GM10248 (cell line): ENCODE measurements around the gene ZNF764.
A peak's percentile ranks its signal among the peaks of the same experiment; 100 is the strongest.

Experiments
- CTCF ChIA-PET: fragments of 300-600 bp; sonication (Branson Sonifier 250); formaldehyde crosslinking; extraction: SDS; loops from one replicate; lab custom pipeline; 2021; ENCODE audit warnings: antibody characterized with exemption; lab: Yijun Ruan, JAX
- POLR2A ChIA-PET: fragments of 350-650 bp; sonication (Branson Sonifier 250); formaldehyde crosslinking; extraction: SDS; loops from one replicate; lab custom pipeline; 2020; ENCODE audit warnings: antibody characterized with exemption; lab: Yijun Ruan, JAX
- DNase-seq: peaks from one replicate; pipeline ENCODE4 v3.0.0; 2012; ENCODE audit errors: extremely low spot score
- CTCF ChIP-seq: IDR thresholded peaks from 2 replicates; pipeline ENCODE4 v1.5.1; 2012; ENCODE audit warnings: mild to moderate bottlenecking, low read depth; ENCODE audit errors: extremely low read depth, missing control alignments, control extremely low read depth

The ZNF764 gene

GRCh38 chr16:30554557-30555314 lies 3.4 kb downstream of the ZNF764 start:
- DNase-seq = no peak
- TF ChIP-seq CTCF = no peak
- POLR2A ChIA-PET = no interaction called here
- CTCF ChIA-PET = interaction anchor here (0.7 to 2.7 kb wide), 7 partner anchors 11 to 124 kb away, joined by 3 to 9 read pairs (median 3); partner anchors contain the start of gene DCTPP1

GRCh38 chr16:30553393-30553899 lies 4.7 kb downstream of the ZNF764 start:
- TF ChIP-seq CTCF = no peak
- ChIA-PET CTCF (interaction anchor here (1.2 to 2.7 kb wide), 4 partner anchors 12 to 104 kb away, joined by 3 to 9 read pairs (median 6); no protein-coding TSS in a partner anchor), POLR2A (interaction anchor here (0.6 to 0.8 kb wide), 2 partner anchors 174 to 183 kb away, joined by 3 to 4 read pairs; no protein-coding TSS in a partner anchor)
- no peak for DNase-seq

GRCh38 chr16:30552956-30553355 lies 5.2 kb downstream of the ZNF764 start:
- POLR2A ChIA-PET = no interaction called here
- DNase-seq = no peak
- no peak for TF ChIP-seq CTCF
- CTCF ChIA-PET = interaction anchor here (1.8 to 2.7 kb wide), 2 partner anchors 13 to 17 kb away, joined by 5 to 9 read pairs; no protein-coding TSS in a partner anchor

- POLR2A ChIA-PET = interaction anchor here (0.6 to 1.1 kb wide), 5 partner anchors 16 to 144 kb away, joined by 3 to 7 read pairs (median 3); partner anchors contain the start of gene ZNF771
- CTCF ChIA-PET = interaction anchor here (0.7 to 1.5 kb wide), 6 partner anchors 16 to 145 kb away, joined by 3 to 8 read pairs (median 4); partner anchors contain the start of gene DCTPP1
- peak; percentile 50 for DNase-seq
- TF ChIP-seq CTCF = no peak
These were observed 6.4 kb downstream of the ZNF764 start for GRCh38 chr16:30551781-30552180.

- TF ChIP-seq CTCF = no peak
- DNase-seq = no peak
- ChIA-PET CTCF (interaction anchor here (1.0 to 3.2 kb wide), 2 partner anchors 13 to 49 kb away, joined by 3 to 16 read pairs; partner anchors contain the start of gene ZNF747), POLR2A (interaction anchor here (1.2 kb wide), 1 partner anchor 11 kb away, joined by 10 read pairs; no protein-coding TSS in a partner anchor)
These were observed 9.5 kb downstream of the ZNF764 start for GRCh38 chr16:30548416-30549253.
